Astrocyte (in vitro differentiated cells and primary cell): ENCODE measurements around the gene KRAS. TPM values are rescaled to one million over a fixed set of nuclear protein-coding genes. Genes with fewer than 3 reads are reported as not detected.

ENCODE experiments used
- DNase-seq: peaks from one replicate; pipeline ENCODE4 v3.0.0-alpha.2; 2010; ENCODE audit warnings: low read depth
- FAIRE-seq: peaks from 2 replicates; lab custom pipeline; 2011; peaks lifted over from hg19 to GRCh38; lab: Jason Lieb, UNC
- H2AFZ ChIP-seq: 2 replicates; pipeline ENCODE4 v1.6.0; 2012; ENCODE audit warnings: low read depth, low read length, inconsistent platforms
- H3K27ac ChIP-seq: 2 replicates; pipeline ENCODE4 v1.5.1; 2011; ENCODE audit warnings: low read depth, low read length, inconsistent platforms
- H3K27me3 ChIP-seq: 2 replicates; pipeline ENCODE4 v1.6.0; 2011; ENCODE audit warnings: low read length, inconsistent platforms; ENCODE audit not compliant: insufficient read depth
- H3K36me3 ChIP-seq: 2 replicates; pipeline ENCODE4 v1.5.1; 2011; ENCODE audit warnings: low read length, inconsistent platforms; ENCODE audit not compliant: insufficient read depth
- H3K4me1 ChIP-seq: 2 replicates; pipeline ENCODE4 v1.5.1; 2011; ENCODE audit warnings: low read length, inconsistent platforms; ENCODE audit not compliant: insufficient read depth
- H3K4me2 ChIP-seq: 2 replicates; pipeline ENCODE4 v1.6.0; 2012; ENCODE audit warnings: low read length, inconsistent platforms
- H3K4me3 ChIP-seq: 2 replicates; pipeline ENCODE4 v1.5.1; 2011; ENCODE audit warnings: low read depth, mild to moderate bottlenecking, low read length, inconsistent platforms; ENCODE audit not compliant: insufficient read depth
- H3K79me2 ChIP-seq: 2 replicates; pipeline ENCODE4 v1.6.0; 2012; ENCODE audit warnings: mild to moderate bottlenecking, low read length, inconsistent platforms; ENCODE audit not compliant: insufficient read depth
- H3K9ac ChIP-seq: 2 replicates; pipeline ENCODE4 v1.6.0; 2012; ENCODE audit warnings: mild to moderate bottlenecking, low read length, inconsistent platforms
- H3K9me3 ChIP-seq: 2 replicates; pipeline ENCODE4 v1.5.1; 2012; ENCODE audit warnings: low read depth, mild to moderate bottlenecking, low read length, inconsistent platforms; ENCODE audit not compliant: insufficient read depth
- H4K20me1 ChIP-seq: 2 replicates; pipeline ENCODE4 v1.6.0; 2012; ENCODE audit warnings: low read length, inconsistent platforms; ENCODE audit not compliant: insufficient read depth
- H3K27ac Mint-ChIP-seq: one replicate; pipeline ENCODE4 v1.8.0; 2021; ENCODE audit warnings: mild to moderate bottlenecking, mixed read lengths; ENCODE audit not compliant: unreplicated experiment
- H3K27me3 Mint-ChIP-seq: one replicate; pipeline ENCODE4 v1.8.0; 2021; ENCODE audit warnings: low read depth, mixed read lengths; ENCODE audit not compliant: unreplicated experiment
- H3K36me3 Mint-ChIP-seq: one replicate; pipeline ENCODE4 v1.8.0; 2021; ENCODE audit warnings: low read depth, mixed read lengths; ENCODE audit not compliant: unreplicated experiment
- H3K4me1 Mint-ChIP-seq: one replicate; pipeline ENCODE4 v1.8.0; 2021; ENCODE audit warnings: low read depth, mixed read lengths; ENCODE audit not compliant: unreplicated experiment
- H3K4me3 Mint-ChIP-seq: one replicate; pipeline ENCODE4 v1.8.0; 2021; ENCODE audit warnings: mild to moderate bottlenecking, moderate library complexity, mixed read lengths; ENCODE audit not compliant: unreplicated experiment
- H3K9me3 Mint-ChIP-seq: one replicate; pipeline ENCODE4 v1.8.0; 2021; ENCODE audit warnings: mild to moderate bottlenecking, mixed read lengths; ENCODE audit not compliant: unreplicated experiment
- CTCF ChIP-seq: IDR thresholded peaks from 2 replicates; pipeline ENCODE4 v1.5.1; 2011; ENCODE audit warnings: low read depth, mild to moderate bottlenecking, inconsistent platforms, low read length, moderate library complexity; ENCODE audit not compliant: insufficient read depth
- EZH2 ChIP-seq: IDR thresholded peaks from 2 replicates; pipeline ENCODE4 v1.6.1; 2012; ENCODE audit warnings: mild to moderate bottlenecking, low read length, inconsistent platforms; ENCODE audit not compliant: insufficient read depth
- total RNA-seq: library from RNA; stranded (reverse); gene quantifications from 2 replicates; pipeline ENCODE4 v1.2.1, GENCODE V29; 2021

KRAS gene
- total RNA-seq, 1 donor from 2014 or later: 40.3 TPM

GRCh38 chr12:25189656-25190055 is 61.1 kb downstream of the KRAS start:
- no peak for FAIRE-seq
- TF ChIP-seq CTCF: no peak
- H4K20me1 ChIP-seq: no peaks in the 10 kb centered on the region
- peak overlapping the region; percentile 32 for H3K4me2 ChIP-seq
- no peak for DNase-seq
- no peak overlapping the region for H3K9ac ChIP-seq
- Mint-ChIP-seq H3K27ac (no peak overlapping the region), H3K27me3 (no peaks in the 10 kb centered on the region), H3K4me3 (no peak overlapping the region), H3K4me1 (peaks cover 17% of the 10 kb centered on the region), H3K36me3 (no peaks in the 10 kb centered on the region), H3K9me3 (no peaks in the 10 kb centered on the region)
- H3K4me1 ChIP-seq: peaks cover 31% of the 10 kb centered on the region
- no peak overlapping the region for H3K27ac ChIP-seq
- no peaks in the 10 kb centered on the region for H3K9me3 ChIP-seq
- no peaks in the 10 kb centered on the region for H3K27me3 ChIP-seq
- H3K4me3 ChIP-seq: no peak overlapping the region
- H3K79me2 ChIP-seq: no peaks in the 10 kb centered on the region
- no peaks in the 10 kb centered on the region for H3K36me3 ChIP-seq
- no peak overlapping the region for H2AFZ ChIP-seq

- no peaks in the 10 kb centered on the region for H3K27me3 Mint-ChIP-seq
- no peak overlapping the region for H3K4me3 Mint-ChIP-seq
- FAIRE-seq (peak; percentile 84), DNase-seq (peak; percentile 96)
- Histone ChIP-seq H3K4me3 (peak overlapping the region; percentile 2), H3K4me2 (peak overlapping the region; percentile 60), H3K36me3 (no peaks in the 10 kb centered on the region), H3K9me3 (no peaks in the 10 kb centered on the region), H3K79me2 (no peaks in the 10 kb centered on the region), H3K4me1 (peaks cover 28% of the 10 kb centered on the region), H4K20me1 (no peaks in the 10 kb centered on the region), H3K27me3 (no peaks in the 10 kb centered on the region), H3K9ac (no peak overlapping the region), H2AFZ (no peak overlapping the region), H3K27ac (peak overlapping the region; percentile 30)
- no peak overlapping the region for H3K27ac Mint-ChIP-seq
- peaks cover 17% of the 10 kb centered on the region for H3K4me1 Mint-ChIP-seq
- TF ChIP-seq EZH2 (no peak), CTCF (no peak)
- no peaks in the 10 kb centered on the region for H3K36me3 Mint-ChIP-seq
- no peaks in the 10 kb centered on the region for H3K9me3 Mint-ChIP-seq
Measured at GRCh38 chr12:25187781-25188180, 62.9 kb downstream of the KRAS start.

GRCh38 chr12:25186788-25187402 is 63.8 kb downstream of the KRAS start:
- Histone ChIP-seq H3K27ac (no peak overlapping the region), H3K9ac (no peak overlapping the region), H3K4me1 (peaks cover 28% of the 10 kb centered on the region), H3K27me3 (no peaks in the 10 kb centered on the region), H3K9me3 (no peaks in the 10 kb centered on the region), H3K4me3 (no peak overlapping the region), H3K4me2 (peak overlapping the region; percentile 60), H2AFZ (no peak overlapping the region), H3K36me3 (no peaks in the 10 kb centered on the region), H3K79me2 (no peaks in the 10 kb centered on the region), H4K20me1 (no peaks in the 10 kb centered on the region)
- no peaks in the 10 kb centered on the region for H3K27me3 Mint-ChIP-seq
- no peak overlapping the region for H3K27ac Mint-ChIP-seq
- no peak for TF ChIP-seq CTCF
- no peak for TF ChIP-seq EZH2
- H3K4me3 Mint-ChIP-seq: no peak overlapping the region
- H3K9me3 Mint-ChIP-seq: no peaks in the 10 kb centered on the region
- no peaks in the 10 kb centered on the region for H3K36me3 Mint-ChIP-seq
- DNase-seq: peak; percentile 67
- H3K4me1 Mint-ChIP-seq: peaks cover 17% of the 10 kb centered on the region
- no peak for FAIRE-seq
